ENCODE results near the gene HES7.

HES7 gene

DNA sequence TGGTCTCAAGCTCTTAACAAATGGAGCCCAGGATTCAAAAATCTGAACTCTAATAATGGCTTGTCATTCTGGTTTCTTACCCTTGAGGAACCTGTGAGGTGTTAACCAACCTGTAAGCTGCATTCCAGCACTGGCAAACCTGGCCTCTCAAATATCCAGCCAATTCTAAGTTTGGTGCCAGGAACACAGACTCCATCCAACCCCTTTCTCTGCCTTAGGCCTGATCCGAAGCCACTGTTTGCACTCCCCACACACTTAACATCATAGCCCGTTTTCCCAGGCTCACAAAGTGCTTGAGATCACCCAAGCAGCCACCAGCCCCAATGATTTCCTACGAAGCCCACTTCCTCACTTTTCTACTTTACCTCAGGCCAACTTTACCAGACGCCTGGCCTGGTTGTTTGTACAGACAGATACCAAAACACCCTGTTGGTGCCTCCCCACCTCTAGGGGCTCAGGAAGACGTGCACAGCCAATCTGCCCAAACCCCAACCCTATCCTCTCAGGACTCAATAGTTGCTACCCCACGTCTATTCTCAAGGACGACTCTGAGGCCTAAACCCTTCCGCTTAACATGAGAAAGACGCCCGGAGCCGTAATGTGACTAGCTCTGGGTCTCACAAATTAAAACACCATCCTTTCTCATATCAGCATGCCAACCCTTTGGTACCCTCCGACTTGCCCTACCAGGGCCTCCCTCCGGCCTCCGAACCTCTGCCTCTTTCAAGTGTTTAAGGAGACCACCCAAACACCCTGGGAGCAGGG, 31.5 kb upstream of the HES7 start:
- no peak for DNase-seq (ENCODE audit: low read depth in 2 of 2)

DNA sequence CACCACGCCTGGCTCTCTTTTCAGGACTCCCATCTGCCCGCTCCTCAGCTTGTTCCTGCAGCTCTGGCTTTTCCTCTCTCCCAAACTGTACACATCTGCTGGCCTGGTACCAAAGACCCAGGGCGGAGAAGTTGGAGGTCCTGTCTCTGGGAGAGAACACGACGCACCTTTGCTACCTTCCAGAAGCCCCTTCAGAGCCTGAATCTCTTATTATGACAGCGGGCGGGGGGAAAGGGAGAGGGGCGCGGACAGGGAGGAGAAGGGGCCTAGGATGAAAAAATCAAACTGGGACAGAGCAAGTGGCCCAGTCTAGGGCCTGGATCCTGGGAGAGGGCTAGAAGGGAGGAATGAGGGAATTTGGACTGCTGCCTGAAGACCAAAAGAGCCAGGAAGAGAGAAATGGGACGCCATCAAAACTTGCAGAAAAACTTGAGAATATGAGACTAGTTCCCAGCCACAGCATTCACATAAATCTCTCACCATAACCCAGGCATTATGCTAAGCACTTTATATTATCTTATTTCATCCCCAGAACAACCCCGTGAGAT, 30.8 kb upstream of the HES7 start:
- no peak for DNase-seq (ENCODE audit: low read depth in 2 of 2)

DNA sequence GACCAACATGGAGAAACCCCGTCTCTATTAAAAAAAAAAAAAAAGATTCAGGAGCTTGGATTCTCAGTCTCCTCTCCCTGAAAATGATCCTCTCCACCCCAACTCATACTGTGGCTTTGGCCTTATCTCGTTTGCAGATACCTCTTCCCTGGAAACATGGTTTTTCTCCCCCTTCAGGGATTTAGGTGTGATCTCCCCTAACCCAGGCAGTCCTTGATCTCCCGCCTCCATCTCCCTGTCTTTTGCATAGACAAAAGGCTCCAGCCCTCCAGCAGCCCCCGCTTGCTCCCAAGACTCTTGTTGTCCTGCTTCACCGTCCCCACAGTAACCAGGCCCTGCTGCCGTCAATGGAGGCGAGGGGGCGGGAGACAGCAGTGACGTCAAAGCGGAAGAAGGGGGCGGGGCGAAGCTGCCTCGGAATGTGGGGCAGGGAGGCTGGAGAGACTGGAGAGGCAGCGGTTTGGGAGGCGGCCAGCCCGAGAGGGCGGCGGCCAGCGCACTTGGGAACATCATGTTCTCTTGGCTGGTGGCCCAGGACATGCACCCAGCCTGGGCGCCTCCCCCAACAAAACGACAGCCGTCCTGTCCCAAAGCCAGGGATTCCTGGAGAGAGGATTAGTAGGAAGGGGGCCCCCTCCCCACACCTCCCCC, 30.2 kb upstream of the HES7 start:
- DNase-seq (ENCODE audit: low read depth in 2 of 2) = peak; percentile 74 to 81

DNA sequence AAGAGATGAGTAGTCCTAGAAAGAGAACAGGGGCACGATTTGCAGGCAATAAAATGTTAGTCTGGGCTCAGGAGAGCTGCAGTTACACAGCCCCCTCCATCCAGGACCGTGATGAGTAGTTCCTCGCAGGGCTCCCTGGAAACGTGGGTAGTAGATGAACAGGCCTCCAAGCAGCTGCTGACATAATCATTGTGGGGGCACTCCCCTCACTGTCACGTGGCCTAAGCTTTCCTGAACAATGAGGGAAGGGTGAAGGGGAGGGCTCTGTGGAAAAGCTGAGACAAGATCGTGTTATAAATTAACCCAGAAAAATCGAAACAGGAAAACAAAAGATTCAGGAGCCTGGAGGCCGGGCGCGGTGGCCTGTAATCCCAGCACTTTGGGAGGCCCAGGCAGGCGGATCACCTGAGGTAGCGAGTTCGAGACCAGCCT, 29.6 kb upstream of the HES7 start:
- no peak for DNase-seq (ENCODE audit: low read depth in 2 of 2)

DNA sequence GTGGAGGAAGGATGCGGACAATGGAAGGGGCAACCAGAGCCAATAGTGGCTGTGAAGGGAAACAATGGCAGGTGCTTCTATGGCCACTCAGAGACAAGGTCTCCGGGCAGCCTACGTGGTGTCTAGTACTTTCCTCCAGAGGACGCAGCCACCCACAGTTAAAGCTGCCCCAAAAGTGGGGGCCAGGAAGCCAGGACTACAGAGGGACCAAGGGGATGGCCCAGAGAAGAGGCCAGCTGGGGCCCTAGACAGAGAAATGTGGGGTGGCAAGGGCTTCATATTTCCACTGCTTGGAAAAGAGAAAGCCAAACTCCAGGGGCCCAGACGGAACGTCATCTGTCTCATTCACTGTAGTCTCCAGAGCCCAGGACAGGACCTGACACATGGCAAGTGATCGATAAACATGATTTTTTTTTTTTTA, 29.1 kb upstream of the HES7 start:
- no peak for DNase-seq (ENCODE audit: low read depth in 2 of 2)

DNA sequence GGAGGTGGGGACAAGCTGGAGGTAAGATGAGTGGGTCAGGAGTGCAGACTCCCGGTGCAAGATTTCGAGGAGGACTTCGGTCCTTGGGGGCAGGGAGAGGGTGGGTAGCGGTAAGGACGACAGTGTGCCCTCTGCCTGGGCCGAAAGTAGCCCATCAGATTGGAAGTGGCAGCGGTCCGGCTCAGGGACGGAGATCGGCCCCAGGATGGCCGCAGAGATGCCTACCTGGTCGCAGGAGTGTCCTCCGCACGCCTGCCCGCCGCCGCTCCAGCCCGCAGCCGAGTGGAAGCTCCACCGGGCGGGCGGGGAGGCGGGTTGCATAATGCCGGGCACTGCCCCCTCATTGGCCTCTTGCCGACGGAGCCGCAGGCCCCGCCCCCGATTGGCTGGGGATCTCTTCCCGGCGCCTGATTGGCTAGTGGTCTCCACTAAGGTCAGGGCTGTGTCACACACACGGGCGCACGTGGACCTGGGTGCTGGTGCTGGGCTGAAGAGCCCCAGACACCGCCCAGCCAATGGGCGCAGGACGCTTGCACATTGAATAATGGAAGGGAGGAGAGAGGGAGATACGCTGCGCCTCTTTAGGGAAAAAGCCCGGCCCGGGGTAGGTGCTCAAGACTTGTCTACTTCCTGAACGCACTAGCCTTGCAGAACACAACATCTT, 28.3 kb upstream of the HES7 start, which contains the start of gene PER1:
TSS of gene PER1 (minus strand) at position 293 of the 664 bp plus-strand sequence. CDS start 1,698 bp downstream, outside the sequence.
- DNase-seq (ENCODE audit: low read depth in 2 of 2) = peak; percentile 85 to 89

DNA sequence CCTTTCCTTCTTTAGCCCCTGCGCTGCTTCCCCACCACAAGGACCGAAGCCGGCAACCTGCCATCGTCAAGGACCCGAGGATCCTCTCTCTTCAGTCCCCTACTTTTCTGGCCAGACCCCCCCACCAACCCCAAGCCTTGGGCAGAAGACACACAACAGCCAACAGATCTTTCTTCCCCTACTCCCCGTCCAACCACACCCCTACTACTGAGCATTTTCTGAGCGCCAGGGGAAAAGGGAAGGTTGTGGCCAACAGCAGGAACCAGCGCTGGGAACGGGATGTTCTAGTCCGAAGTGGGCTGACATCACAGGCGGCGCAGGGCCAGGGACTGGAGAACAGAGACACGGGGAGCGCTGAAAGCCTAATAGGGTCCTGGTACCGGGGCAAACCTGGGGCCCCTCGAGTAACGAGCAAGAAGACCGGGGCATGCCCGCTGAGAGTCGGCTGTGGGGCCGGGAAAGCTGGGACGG, 27.8 kb upstream of the HES7 start:
- no peak for DNase-seq (ENCODE audit: low read depth in 2 of 2)

DNA sequence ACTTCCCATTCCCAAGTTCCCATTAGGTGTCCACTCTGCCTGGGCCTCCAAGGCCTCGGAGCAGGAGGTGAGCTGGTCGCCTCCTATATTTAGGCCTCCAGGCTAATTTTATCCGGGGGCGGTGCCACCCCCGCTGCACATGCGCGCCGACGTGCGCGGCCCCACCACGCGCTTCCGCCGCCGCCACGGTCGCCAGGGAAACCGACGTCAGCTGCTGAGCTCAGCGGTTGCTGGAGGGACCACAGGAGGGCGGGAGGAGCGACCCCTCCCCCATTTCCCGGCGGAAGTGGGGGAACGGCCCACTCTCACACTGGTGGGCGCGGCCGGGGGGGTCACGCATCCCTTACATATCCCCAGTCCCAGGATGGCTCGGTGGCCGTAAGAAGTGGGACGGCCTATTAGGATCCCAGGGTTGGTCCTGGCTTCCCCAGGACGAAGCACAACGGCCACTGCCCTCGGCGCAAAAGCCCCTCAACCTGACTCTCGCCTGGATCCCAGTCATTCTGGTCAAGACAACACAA, 27.3 kb upstream of the HES7 start:
- peak; percentile 62 to 84 for DNase-seq (ENCODE audit: low read depth in 2 of 2)

DNA sequence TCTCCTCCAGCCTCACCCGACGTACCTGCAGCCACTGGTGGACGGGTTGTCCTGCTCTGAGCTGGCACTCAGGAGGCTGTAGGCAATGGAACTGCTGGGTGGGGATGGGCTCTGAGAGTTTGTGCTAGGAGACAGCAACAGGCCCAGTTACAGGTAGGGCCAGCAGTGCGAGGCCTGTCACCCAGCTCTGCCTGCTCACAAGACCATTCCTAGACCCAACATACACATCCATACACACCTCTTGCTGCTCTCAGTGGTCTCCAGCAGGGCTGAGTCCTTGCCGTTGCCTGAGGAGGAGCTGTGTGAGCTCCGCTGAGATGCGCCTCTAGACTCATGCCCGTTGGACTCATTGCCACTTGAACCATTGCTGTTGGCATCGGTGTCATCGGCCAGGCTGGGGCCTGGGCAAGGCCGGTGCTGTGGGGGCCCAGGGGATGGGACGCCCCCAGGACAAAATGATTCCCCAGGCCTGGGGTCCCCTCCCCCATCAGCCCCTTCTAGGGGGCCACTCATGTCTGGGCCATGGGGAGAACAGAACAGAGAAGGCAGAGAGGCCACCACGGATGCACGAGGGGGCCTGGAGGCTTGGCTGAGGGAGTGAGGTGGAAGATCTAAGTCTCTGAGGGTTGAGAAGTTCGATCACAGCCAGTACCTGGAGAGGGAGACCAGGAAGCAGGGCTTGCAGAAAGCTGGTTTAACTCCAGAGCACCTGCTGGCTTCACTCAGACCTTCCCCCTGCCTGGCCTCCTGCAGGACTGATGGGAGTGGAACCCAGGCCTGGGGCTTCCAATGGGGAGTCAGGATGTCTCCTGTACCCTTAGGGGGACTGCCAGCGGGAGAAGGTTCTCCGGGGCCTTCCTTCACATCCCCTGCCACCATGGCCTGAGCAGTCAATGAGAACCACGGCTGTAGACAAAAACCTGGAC, 26.6 kb upstream of the HES7 start:
- no peak for DNase-seq (ENCODE audit: low read depth in 2 of 2)

DNA sequence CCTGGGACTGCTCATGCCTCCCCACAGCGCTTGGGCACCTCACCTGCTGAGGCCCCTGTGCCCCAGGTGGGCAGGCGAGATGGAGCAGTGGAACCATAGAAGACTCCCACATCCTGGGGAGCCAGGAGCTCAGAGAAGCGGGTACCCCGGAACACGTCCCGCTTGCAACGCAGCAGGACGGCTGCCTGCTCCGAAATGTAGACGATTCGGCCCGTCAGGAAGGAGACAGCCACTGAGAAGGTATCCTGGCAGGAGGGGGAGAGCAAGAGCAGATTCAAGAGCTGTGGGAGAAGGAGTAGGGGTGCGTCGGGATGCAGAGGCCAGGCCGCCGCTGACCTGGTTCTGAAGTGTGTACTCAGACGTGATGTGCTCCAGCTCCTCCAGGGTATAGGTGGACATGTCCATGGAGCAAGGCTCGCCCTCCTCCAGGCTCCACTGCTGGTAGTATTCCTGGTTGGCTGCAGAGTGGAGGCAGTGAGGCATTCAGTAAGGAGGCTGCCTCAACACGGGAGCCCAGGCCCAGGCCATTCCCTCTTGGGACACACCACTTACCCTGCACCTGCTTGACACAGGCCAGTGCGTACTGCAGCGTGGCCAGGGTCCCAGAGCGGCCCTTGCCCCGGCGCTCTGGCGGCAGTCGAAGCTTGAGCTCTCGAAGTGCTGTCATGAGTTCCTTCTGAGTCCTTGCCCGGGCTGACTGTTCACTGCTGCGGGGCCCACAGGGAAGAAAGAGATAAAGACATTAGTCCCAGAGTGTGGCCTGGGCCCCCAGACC, 25.7 kb upstream of the HES7 start:
- no peak for DNase-seq (ENCODE audit: low read depth in 2 of 2)

DNA sequence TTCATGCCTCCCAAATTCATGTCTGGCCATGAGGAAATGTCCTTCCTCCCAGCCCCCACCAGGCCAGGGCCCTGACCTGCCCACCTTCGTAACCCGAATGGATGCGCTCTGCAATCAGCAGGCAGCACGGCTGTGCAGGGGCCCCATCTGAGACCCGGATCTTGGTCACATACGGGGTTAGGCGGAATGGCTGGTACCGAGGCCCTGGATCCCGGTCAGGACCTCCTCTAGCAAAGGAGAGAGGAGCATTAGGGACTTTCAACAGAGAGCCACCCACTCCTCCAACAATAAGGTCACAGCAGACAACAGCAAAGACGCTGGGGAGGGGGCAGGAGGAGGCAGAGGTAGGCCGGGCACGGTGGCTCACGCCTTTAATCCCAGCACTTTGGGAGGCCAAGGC, 24.7 kb upstream of the HES7 start:
- DNase-seq (ENCODE audit: low read depth in 2 of 2) = no peak

DNA sequence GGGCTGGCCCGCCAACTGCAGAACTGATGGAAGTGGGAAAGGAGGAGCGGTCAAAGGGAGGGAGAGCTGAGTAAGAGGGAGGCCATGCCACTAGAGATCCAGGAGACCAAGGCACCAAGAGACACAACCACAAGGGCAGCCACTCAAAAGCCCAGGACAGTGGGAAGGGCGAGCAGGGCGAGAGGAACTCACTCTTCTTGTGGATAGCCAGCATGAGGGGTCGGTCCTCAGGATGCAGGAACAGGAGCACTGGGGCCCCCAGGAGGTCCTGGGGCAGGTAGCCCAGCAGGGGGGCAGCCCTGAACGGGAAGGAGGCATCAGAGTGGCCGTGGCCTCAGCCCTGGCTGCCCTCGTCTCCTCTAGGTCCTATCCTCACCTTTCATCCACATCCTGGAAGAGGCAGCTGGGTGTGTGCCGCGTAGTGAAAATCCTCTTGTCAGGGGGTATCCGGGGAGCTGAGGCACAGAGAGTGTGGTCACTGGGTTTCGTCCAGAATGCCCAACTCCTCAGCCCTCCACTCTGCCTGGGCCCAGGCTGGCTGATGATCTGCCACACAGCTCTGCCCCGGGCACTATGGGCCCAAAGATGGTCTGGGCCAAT, 24.0 kb upstream of the HES7 start:
- DNase-seq (ENCODE audit: low read depth in 2 of 2) = no peak

DNA sequence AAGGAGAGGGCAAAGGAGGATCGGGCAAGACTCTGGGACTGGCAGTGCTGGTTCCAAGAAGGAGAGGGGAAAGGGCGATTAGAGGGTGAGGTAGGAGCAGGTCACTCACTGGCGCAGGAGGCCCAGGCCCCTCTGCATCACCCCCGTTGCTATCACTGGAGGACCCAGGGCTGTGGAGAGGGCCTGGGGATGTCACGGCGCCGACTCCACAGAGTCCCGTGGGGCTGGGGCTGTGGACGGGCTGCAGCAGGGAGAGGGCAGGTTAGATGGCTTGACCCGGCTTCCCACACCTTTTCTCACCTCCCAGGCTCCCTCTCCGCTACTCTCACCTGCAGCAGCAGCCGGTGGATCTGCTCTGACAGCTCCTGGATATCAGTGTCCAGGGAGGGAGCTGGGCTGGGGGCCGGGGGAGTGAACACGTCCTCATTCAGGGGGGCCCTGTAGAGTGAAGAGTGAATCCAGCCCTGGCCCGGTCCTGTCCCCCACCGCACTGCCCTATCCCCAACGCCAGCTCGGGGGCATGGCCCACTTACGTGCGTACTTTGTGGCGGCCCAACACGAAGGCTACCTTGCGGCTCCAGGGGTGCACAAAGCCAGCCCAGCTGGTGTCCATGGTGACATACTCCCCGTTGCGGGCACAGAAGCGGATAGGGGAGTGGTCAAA, 23.4 kb upstream of the HES7 start:
- no peak for DNase-seq (ENCODE audit: low read depth in 2 of 2)

DNA sequence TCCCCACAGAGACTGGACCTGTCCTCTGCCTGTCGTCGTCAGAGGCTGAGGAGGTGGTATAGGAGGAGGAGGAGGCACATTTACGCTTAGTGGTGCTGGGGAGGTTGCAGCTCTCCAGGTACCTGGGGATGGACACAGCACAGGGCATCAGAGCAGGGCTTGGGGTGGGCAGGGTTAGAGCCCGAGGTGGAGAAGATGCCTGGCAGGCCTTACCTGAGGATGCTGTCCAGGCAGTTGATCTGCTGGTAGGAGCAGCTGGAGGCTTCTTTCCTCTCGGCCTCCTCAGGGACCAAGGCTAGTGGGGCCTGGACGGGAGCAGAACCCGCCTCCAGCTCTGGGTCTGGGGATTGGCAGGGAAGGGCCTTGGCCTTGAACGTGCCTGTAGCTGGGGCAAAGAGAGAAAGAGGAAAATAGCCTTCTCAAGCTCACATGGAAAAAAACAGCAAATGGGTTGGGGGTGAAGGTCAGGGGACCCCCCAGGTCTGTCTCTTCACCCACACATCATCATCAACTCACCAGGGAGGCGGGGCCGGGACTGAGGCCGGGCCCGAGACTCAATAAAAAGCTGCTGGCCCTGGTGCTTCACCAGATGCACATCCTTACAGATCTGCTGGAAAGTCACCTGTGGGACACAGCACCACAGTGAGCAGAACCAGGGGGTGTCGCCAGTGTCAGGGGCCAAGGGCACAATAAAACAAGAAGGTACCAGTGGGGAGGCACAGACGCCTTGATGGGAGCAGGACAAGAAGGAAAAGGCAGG, 22.7 kb upstream of the HES7 start:
- no peak for DNase-seq (ENCODE audit: low read depth in 2 of 2)

DNA sequence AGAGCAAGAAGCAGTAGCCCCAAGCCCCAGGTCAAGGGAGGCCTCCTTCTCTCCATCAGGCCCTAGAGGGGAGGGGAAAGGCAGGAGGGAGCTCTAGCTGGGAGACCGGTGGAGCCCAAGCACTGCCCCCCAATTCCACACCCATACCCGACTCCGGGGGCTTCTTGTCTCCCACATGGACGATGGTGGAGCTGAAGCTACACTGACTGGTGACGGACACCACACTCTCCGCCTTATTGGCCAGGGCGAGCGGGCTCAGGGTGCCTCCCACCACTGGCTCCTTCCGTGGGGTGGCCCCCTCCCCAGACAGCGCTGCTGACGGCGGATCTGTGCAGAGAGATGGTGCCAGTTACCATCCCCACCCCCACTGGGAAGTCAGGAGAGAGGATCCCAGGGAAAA, 21.9 kb upstream of the HES7 start:
- no peak for DNase-seq (ENCODE audit: low read depth in 2 of 2)

DNA sequence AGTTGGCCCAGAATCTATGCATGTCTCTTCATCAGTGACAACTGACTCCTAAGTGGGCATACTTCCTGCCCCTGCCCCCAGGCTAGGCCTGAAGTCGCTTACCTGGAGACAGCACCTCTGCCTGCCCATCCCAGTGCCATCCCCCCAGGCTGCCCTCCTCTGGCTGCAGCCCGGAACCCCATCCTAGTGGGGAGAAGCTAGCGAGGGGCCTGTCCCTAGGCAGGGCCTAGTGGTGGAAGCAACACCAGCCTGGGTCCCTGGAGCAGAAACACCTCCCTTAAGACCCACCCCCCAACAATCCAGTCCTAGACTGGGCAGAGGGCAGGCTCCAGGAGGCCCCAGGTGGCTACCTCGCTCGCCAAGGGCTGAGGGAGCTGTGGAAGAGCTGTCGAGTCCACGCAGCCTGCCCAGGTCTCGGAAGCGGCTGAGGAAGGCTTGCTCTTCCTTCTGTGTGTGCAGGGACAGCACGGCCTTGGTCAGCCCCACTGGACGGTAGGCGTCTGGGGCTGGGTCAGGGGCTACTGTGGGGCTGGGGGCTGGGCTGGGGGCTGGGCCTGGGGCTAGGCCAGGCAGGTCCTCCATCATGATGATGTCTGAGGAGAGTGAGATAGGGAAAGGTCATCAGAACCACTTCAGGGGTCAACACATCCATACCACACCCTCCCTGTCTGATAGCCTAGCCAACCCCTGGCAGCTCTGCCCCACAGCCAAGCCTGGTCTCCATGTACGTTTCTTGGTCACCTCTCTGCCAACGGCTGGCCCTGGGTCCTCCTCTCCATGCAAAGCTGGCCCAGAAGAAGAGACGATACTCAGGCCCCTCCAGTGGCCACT, 20.7 kb upstream of the HES7 start:
- no peak for DNase-seq (ENCODE audit: low read depth in 2 of 2)

DNA sequence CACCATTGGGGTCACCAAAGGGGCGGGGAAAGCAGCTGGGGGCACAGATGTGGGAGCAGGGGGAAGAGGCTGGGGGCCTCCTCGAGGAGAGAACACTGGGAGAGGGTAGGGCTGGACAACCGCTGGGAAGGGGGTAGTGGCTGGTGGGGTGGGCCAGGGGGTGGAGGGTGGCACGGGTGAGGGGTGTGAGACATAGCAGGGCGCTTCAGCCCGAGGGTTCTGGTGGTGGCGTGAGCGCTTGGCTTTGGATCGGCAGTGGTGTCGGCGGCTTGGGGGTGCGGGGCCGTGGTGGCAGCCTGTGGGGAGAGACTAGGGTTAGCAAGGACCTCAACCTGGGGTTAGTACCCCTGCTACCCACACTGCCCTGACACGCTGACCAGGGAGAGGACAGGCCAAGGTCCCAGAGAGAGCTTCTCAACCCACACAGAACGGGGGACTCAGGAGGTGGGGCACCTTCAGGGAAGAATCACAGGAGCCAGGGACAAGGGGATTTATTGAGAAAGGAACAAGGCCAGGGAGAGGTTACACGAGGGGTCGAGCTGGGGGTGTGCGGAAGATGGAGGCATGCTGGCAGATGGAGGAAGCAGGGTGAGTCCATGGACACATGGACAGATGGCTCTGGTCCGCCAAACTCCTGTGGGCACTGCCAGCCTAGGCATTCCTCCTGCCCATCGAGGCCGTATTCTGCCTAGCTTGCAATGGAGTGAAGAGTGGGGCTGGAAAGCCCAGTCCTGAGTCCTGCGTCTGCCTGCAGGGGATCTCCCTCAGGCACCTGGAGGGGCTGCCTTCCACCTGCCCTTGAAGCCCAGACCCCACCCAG, 19.9 kb upstream of the HES7 start:
- no peak for DNase-seq (ENCODE audit: low read depth in 2 of 2)
